OCI-LY7 (cell line): ENCODE data around the gene HNRNPAB. TPM values are rescaled to one million over a fixed set of nuclear protein-coding genes. Genes with fewer than 3 reads are reported as not detected.
A peak's percentile ranks its signal among the peaks of the same experiment; 100 is the strongest.

Experiments used
- BruUV-seq: library from RNA; stranded (reverse); fragments of 400-500 nt; replicated peaks from 2 replicates; lab custom pipeline; 2021; lab: Mats Ljungman, UMichigan
- CTCF ChIA-PET: fragments of 300-600 bp; sonication (Branson Sonifier 250); formaldehyde crosslinking; loops from one replicate; lab custom pipeline; 2022; ENCODE audit warnings: antibody characterized with exemption; ENCODE audit not compliant: unreplicated experiment; lab: Charles Lee
- POLR2A ChIA-PET: fragments of 300-600 bp; sonication (Branson Sonifier 250); formaldehyde crosslinking; loops from one replicate; lab custom pipeline; 2022; ENCODE audit warnings: antibody characterized with exemption; lab: Charles Lee
- DNase-seq: peaks from one replicate; pipeline ENCODE4 v3.0.0-alpha.2; 2015; ENCODE audit warnings: low spot score
- H2AFZ ChIP-seq: fragments of 200-600 bp; sonication (generic), shearing (Covaris generic); 2 replicates; pipeline ENCODE4 v1.6.1; 2014; ENCODE audit warnings: mild to moderate bottlenecking, antibody characterized with exemption, low read length, moderate library complexity
- H3K27ac ChIP-seq: fragments of 200-600 bp; sonication (generic); 2 replicates; pipeline ENCODE4 v1.5.1; 2014; ENCODE audit warnings: mixed run types, low read depth, mild to moderate bottlenecking, moderate library complexity, low read length, inconsistent platforms; ENCODE audit not compliant: poor library complexity, severe bottlenecking
- H3K36me3 ChIP-seq: fragments of 200-600 bp; sonication (generic); 2 replicates; pipeline ENCODE4 v1.6.1; 2014; ENCODE audit warnings: mild to moderate bottlenecking, antibody characterized with exemption, low read length, moderate library complexity, mixed read lengths; ENCODE audit not compliant: insufficient read depth
- H3K4me1 ChIP-seq: fragments of 200-600 bp; sonication (generic); 2 replicates; pipeline ENCODE4 v1.5.1; 2014; ENCODE audit warnings: mild to moderate bottlenecking, low read length; ENCODE audit not compliant: insufficient read depth, poor library complexity, severe bottlenecking
- H3K4me2 ChIP-seq: fragments of 200-600 bp; sonication (generic); 2 replicates; pipeline ENCODE4 v1.6.1; 2014; ENCODE audit warnings: mild to moderate bottlenecking, low read length
- H3K4me3 ChIP-seq: fragments of 200-600 bp; sonication (generic); 2 replicates; pipeline ENCODE4 v1.5.1; 2014; ENCODE audit warnings: mild to moderate bottlenecking, low read depth, low read length; ENCODE audit not compliant: poor library complexity, severe bottlenecking
- H3K79me2 ChIP-seq: fragments of 200-600 bp; sonication (generic); 2 replicates; pipeline ENCODE4 v1.6.1; 2016; ENCODE audit warnings: low read depth, mild to moderate bottlenecking, low read length, moderate library complexity, mixed read lengths; ENCODE audit not compliant: insufficient read depth
- H3K9me2 ChIP-seq: fragments of 200-600 bp; sonication (generic); 2 replicates; pipeline ENCODE4 v1.6.1; 2016; ENCODE audit warnings: mild to moderate bottlenecking, low read length, mixed read lengths; ENCODE audit not compliant: insufficient read depth
- H3K9me3 ChIP-seq: fragments of 200-600 bp; sonication (generic); 2 replicates; pipeline ENCODE4 v1.6.1; 2014; ENCODE audit warnings: mild to moderate bottlenecking, mixed run types, low read length, mixed read lengths
- H4K20me1 ChIP-seq: fragments of 200-600 bp; sonication (generic); 2 replicates; pipeline ENCODE4 v1.6.1; 2014; ENCODE audit warnings: mild to moderate bottlenecking, antibody characterized with exemption, low read length, moderate library complexity, mixed read lengths; ENCODE audit not compliant: insufficient read depth
- EZH2phosphoT487 ChIP-seq: fragments of 200-600 bp; sonication (generic); IDR thresholded peaks from 2 replicates; pipeline ENCODE4 v1.6.1; 2018; ENCODE audit warnings: low read depth, borderline replicate concordance, mild to moderate bottlenecking, mixed run types, antibody characterized with exemption, low read length, moderate library complexity, mixed read lengths
- intact Hi-C: fragments of 100-400 bp; cut with micrococcal nuclease; formaldehyde crosslinking; loops from one replicate; pipeline ENCODE4 v1.10.0; 2022; ENCODE audit not compliant: unreplicated experiment
- total RNA-seq, 2 experiments: library from RNA; depleted of rRNA in 1 of 2; stranded (reverse); fragments of >200 nt in 1 of 2; shearing (Covaris generic) in 1 of 2; gene quantifications; 2 replicates each; pipeline ENCODE4 v1.2.3, GENCODE V29; 2014 to 2022
- TF ChIP-seq, protein P1 (sequence below): fragments of 200-600 bp; sonication (generic); conservative IDR thresholded peaks from 2 replicates; pipeline ENCODE4 v1.5.1; 2014; ENCODE audit warnings: mild to moderate bottlenecking, antibody characterized with exemption, low read length, moderate library complexity, mixed read lengths

The HNRNPAB gene
- total RNA-seq, 2 experiments from 2014 or later, result 146 to 350 TPM

DNA sequence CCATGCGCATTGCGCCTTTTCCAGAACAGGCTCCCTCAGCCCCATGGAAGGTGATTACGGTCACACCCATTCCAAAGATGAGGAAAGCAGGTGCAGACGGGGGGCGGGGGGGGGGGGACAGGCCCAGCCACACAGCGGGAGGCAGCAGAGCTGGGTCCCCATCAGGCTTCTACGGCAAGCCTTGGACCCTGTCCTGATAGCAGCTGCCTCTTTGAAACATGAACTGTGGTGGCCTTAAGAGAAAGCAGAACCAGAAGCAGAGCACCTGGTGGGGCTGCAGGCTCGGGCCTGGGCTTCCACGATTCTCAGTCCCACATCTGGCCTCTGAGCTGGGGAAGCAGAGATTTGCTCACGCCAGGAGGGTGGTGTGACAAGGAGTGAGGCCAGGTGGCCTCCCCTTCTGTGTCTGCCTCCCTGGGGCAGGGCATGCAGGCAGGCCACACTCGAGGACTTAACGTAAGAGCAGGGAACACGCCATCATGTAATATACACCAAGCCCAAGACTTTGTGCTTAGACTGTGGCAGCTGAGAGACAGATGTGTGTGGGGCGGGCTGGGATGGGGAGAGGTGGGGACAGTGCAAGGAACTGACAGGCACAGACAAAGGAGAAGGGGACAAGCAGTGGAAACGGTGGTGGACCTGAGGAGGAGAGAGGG lies 42.4 kb downstream of the HNRNPAB start:
- no peak overlapping the region for H2AFZ ChIP-seq
- peaks cover 16% of the 10 kb centered on the region for H3K4me1 ChIP-seq
- H3K4me2 ChIP-seq, result no peak overlapping the region
- H3K27ac ChIP-seq, result no peak overlapping the region
- DNase-seq, result peak; percentile 39
- no peaks in the 10 kb centered on the region for H3K79me2 ChIP-seq
- ChIA-PET CTCF (no interaction called here), POLR2A (interaction anchor here (1.1 kb wide), 1 partner anchor 376 kb away, joined by 3 read pairs; no protein-coding TSS in a partner anchor)
- no peaks in the 10 kb centered on the region for H3K9me3 ChIP-seq
- no peaks in the 10 kb centered on the region for H3K9me2 ChIP-seq
- intact Hi-C loops, result no loop called here
- no TSS peak for BruUV-seq
- H3K36me3 ChIP-seq, result no peaks in the 10 kb centered on the region
- H3K4me3 ChIP-seq, result no peak overlapping the region
- TF ChIP-seq EZH2phosphoT487, result no peak
- TF ChIP-seq, protein P1, sequence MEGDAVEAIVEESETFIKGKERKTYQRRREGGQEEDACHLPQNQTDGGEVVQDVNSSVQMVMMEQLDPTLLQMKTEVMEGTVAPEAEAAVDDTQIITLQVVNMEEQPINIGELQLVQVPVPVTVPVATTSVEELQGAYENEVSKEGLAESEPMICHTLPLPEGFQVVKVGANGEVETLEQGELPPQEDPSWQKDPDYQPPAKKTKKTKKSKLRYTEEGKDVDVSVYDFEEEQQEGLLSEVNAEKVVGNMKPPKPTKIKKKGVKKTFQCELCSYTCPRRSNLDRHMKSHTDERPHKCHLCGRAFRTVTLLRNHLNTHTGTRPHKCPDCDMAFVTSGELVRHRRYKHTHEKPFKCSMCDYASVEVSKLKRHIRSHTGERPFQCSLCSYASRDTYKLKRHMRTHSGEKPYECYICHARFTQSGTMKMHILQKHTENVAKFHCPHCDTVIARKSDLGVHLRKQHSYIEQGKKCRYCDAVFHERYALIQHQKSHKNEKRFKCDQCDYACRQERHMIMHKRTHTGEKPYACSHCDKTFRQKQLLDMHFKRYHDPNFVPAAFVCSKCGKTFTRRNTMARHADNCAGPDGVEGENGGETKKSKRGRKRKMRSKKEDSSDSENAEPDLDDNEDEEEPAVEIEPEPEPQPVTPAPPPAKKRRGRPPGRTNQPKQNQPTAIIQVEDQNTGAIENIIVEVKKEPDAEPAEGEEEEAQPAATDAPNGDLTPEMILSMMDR, result no peak
- H4K20me1 ChIP-seq, result no peaks in the 10 kb centered on the region

DNA sequence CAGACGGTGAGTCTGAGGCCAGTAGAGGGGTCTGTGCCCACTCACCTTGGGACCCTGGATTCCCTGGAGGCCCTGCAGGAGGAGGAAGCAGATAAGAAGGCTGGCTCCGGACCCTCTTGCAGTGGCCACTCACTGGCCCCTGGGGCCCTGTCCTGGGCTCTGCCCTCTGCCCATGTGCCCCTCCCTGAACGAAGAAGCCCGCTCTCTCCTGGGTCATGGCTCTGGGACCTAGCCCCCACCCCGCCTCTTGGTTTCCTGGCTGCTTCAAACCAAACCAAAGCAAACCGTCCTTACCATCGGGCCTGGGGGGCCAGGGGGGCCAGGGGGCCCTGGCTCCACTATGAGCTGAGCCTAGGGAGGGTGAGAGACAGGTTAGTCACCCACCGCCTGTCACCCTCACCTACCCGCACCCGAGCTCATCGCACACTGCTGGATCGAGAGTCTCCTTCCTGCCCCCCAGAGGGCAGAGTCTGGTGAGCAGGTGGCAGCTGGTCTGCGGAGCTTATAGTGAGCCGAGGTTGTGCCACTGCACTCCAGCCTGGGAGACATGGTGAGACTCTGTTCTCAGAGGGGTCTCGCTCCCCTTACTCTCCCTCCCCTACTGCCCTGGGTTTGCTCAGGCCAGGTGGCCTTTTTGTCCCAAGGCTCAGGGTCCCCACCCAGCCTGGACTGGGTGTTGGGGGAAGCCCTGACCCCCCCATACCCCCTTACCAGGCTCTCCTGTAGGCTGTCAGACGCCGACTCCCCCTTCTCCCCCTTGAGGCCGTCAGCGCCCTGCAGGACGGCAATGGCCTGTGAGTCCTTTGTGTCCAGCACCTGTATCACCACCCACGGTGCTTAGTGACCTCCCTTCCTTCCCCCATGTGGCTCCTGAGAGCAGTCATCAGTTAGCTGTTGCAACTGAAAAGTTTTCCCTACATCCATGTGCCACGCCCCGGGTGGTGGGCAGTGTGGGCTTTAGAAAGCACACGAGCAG lies 43.4 kb downstream of the HNRNPAB start:
- Histone ChIP-seq H4K20me1 (no peaks in the 10 kb centered on the region), H3K36me3 (no peaks in the 10 kb centered on the region), H3K9me2 (no peaks in the 10 kb centered on the region), H3K79me2 (no peaks in the 10 kb centered on the region), H3K4me2 (no peak overlapping the region), H3K9me3 (no peaks in the 10 kb centered on the region), H3K4me3 (no peak overlapping the region), H3K4me1 (peaks cover 24% of the 10 kb centered on the region), H3K27ac (no peak overlapping the region), H2AFZ (no peak overlapping the region)
- CTCF ChIA-PET, result no interaction called here
- POLR2A ChIA-PET, result interaction anchor here (1.1 to 1.5 kb wide), 2 partner anchors 32 to 375 kb away, joined by 3 to 4 read pairs; no protein-coding TSS in a partner anchor
- TF ChIP-seq EZH2phosphoT487, result no peak
- TF ChIP-seq, protein P1, result 0 out of 2 replicates have a peak, but pooled peaks have one; percentile 21
- DNase-seq, result no peak
- intact Hi-C loops, result no loop called here
- no TSS peak for BruUV-seq
